Measurements from ENCODE around the gene CD36. TPM values are rescaled to one million over a fixed set of nuclear protein-coding genes. Genes with fewer than 3 reads are reported as not detected.
"Not testable (repeated sequence)": the region's sequence is repeated elsewhere in the genome, so short reads cannot be mapped to it uniquely, and the experiment has no call there.

The CD36 gene
- total RNA-seq, 2 donors from 2014 or later, result not detected

GRCh38 chr7:80649011-80649410, 10.6 kb downstream of the CD36 start:
- Mint-ChIP-seq H3K27me3 (no peaks in the 10 kb centered on the region), H3K27ac (no peak overlapping the region), H3K36me3 (no peaks in the 10 kb centered on the region), H3K9me3 (peaks cover 5% of the 10 kb centered on the region), H3K4me3 (no peak overlapping the region), H3K4me1 (ENCODE audit: low read depth in 2 of 2) (no peaks in the 10 kb centered on the region)
- ATAC-seq (no peak), DNase-seq (ENCODE audit: low spot score) (no peak)

- H3K27ac Mint-ChIP-seq, result no peak overlapping the region
- DNase-seq (ENCODE audit: low spot score) (no peak), ATAC-seq (no peak)
- no peaks in the 10 kb centered on the region for H3K27me3 Mint-ChIP-seq
- no peaks in the 10 kb centered on the region for H3K4me1 Mint-ChIP-seq (ENCODE audit: low read depth in 2 of 2)
- no peaks in the 10 kb centered on the region for H3K36me3 Mint-ChIP-seq
- peaks cover 5% of the 10 kb centered on the region for H3K9me3 Mint-ChIP-seq
- no peak overlapping the region for H3K4me3 Mint-ChIP-seq
These were observed 11.6 kb downstream of the CD36 start for GRCh38 chr7:80650030-80650429.

GRCh38 chr7:80651471-80651870, 13.0 kb downstream of the CD36 start:
- no peak for ATAC-seq
- H3K9me3 Mint-ChIP-seq, result peaks cover 3% of the 10 kb centered on the region

GRCh38 chr7:80653244-80653643, 14.8 kb downstream of the CD36 start:
- no peaks in the 10 kb centered on the region for H3K4me1 Mint-ChIP-seq (ENCODE audit: low read depth in 2 of 2)
- H3K27ac Mint-ChIP-seq, result no peak overlapping the region
- peaks cover 3% of the 10 kb centered on the region for H3K9me3 Mint-ChIP-seq
- no peaks in the 10 kb centered on the region for H3K36me3 Mint-ChIP-seq
- no peaks in the 10 kb centered on the region for H3K27me3 Mint-ChIP-seq
- H3K4me3 Mint-ChIP-seq, result no peak overlapping the region
- DNase-seq (ENCODE audit: low spot score) (no peak), ATAC-seq (no peak)

More at GRCh38 chr7:80651471-80651870, 13.0 kb downstream of the CD36 start:
- Mint-ChIP-seq H3K27ac (no peak overlapping the region), H3K27me3 (no peaks in the 10 kb centered on the region), H3K4me3 (no peak overlapping the region), H3K36me3 (no peaks in the 10 kb centered on the region), H3K4me1 (ENCODE audit: low read depth in 2 of 2) (no peaks in the 10 kb centered on the region)
- DNase-seq (ENCODE audit: low spot score), result no peak

DNA sequence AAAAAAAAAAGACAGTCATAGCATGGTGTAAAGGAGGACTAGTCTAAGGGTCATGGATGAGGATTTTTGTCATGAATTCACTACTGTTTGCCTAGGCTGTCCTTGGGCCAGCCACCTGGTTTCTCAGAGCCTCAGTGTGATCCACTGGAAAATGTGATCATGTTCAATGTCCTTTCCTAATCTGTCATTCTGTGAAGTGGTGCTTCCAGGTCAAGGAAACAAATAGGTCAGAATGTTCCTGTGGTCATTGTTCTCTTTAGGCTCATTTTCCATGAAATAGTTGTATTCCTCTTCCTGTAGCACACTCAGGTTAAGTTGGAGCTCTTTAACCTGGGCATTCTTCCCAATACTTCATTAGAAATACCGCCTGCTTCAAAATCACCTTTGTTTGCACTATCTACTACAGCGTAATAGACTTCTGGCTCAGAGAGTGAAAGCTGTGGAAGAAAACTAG, 16.5 kb downstream of the CD36 start:
- no peak for ATAC-seq

DNA sequence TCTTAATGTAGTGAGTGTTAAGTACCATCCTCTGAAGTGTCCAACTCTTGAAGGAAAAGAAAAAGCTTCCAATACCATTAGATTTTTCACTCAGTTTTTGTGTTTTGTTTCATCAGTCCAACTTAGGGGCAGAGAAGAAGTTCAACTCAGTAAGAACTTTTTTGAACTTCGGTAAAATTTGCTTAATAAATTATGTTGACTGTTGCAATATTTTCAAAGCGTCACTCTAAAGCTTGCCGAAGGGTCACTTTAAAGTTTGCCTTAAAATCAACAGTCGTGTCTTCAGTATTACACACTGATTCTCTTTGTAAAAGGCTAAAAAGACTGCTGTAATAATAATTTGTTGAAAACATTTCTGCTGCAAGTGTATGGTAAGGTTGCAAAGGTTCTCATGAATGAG, 17.6 kb downstream of the CD36 start:
- Mint-ChIP-seq H3K36me3 (no peaks in the 10 kb centered on the region), H3K4me1 (ENCODE audit: low read depth in 2 of 2) (no peaks in the 10 kb centered on the region), H3K9me3 (no peaks in the 10 kb centered on the region)

More for the DNA sequence above, 16.5 kb downstream of the CD36 start:
- Mint-ChIP-seq H3K27ac (no peak overlapping the region), H3K4me1 (ENCODE audit: low read depth in 2 of 2) (no peaks in the 10 kb centered on the region), H3K4me3 (no peak overlapping the region), H3K36me3 (no peaks in the 10 kb centered on the region), H3K27me3 (no peaks in the 10 kb centered on the region), H3K9me3 (no peaks in the 10 kb centered on the region)
- DNase-seq (ENCODE audit: low spot score), result no peak

GRCh38 chr7:80659120-80660055, 20.9 kb downstream of the CD36 start:
- no peak for DNase-seq (ENCODE audit: low spot score)
- Mint-ChIP-seq H3K27me3 (no peaks in the 10 kb centered on the region), H3K36me3 (no peaks in the 10 kb centered on the region), H3K9me3 (no peaks in the 10 kb centered on the region), H3K4me1 (ENCODE audit: low read depth in 2 of 2) (no peaks in the 10 kb centered on the region), H3K27ac (no peak overlapping the region), H3K4me3 (no peak overlapping the region)
- ATAC-seq, result no peak

More for the DNA sequence above, 17.6 kb downstream of the CD36 start:
- DNase-seq (ENCODE audit: low spot score), result no peak
- ATAC-seq, result no peak
- no peak overlapping the region for H3K4me3 Mint-ChIP-seq
- no peak overlapping the region for H3K27ac Mint-ChIP-seq
- H3K27me3 Mint-ChIP-seq, result no peaks in the 10 kb centered on the region

DNA sequence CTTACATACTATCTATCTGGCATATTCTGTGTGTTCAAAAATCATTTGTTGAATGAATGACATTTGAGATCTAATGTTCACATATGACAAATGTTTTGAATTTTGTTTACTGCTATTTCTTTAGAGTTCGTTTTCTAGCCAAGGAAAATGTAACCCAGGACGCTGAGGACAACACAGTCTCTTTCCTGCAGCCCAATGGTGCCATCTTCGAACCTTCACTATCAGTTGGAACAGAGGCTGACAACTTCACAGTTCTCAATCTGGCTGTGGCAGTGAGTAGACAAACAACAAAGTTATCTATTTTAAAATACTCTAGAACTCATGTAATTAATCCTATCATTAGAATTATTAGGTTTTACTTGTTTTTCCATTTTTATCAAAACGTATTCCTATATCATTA, 22.5 kb downstream of the CD36 start:
- H3K27me3 Mint-ChIP-seq, result no peaks in the 10 kb centered on the region
- DNase-seq (ENCODE audit: low spot score), result no peak
- H3K27ac Mint-ChIP-seq, result no peak overlapping the region
- no peaks in the 10 kb centered on the region for H3K9me3 Mint-ChIP-seq
- ATAC-seq, result no peak
- no peaks in the 10 kb centered on the region for H3K36me3 Mint-ChIP-seq
- no peak overlapping the region for H3K4me3 Mint-ChIP-seq
- H3K4me1 Mint-ChIP-seq (ENCODE audit: low read depth in 2 of 2), result no peaks in the 10 kb centered on the region

DNA sequence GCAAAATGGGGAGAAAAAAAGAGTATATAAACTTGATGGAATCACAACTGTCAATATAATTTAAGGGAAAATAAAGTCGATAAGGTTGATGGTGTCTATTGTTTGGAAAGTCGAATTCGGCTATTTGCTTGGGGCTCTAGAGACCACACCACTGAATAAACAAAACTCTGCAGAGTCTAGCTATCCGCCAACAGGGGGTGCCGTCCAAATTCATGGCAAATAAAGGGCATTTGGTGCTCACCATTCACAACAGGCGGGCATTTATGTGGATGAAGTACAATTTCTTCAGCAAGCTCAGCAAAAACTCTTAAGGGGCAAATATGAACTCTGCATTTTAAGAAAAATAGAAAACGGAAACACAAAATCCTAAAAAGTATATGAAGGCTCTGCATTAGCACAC, 23.3 kb downstream of the CD36 start:
- ATAC-seq, result no peak
- Mint-ChIP-seq H3K36me3 (no peaks in the 10 kb centered on the region), H3K4me3 (no peak overlapping the region), H3K4me1 (ENCODE audit: low read depth in 2 of 2) (no peaks in the 10 kb centered on the region), H3K27me3 (no peaks in the 10 kb centered on the region), H3K27ac (no peak overlapping the region), H3K9me3 (no peaks in the 10 kb centered on the region)
- no peak for DNase-seq (ENCODE audit: low spot score)

GRCh38 chr7:80662252-80662651, 23.8 kb downstream of the CD36 start:
- no peak overlapping the region for H3K4me3 Mint-ChIP-seq
- H3K4me1 Mint-ChIP-seq (ENCODE audit: low read depth in 2 of 2), result no peaks in the 10 kb centered on the region
- DNase-seq (ENCODE audit: low spot score) (no peak), ATAC-seq (no peak)
- no peaks in the 10 kb centered on the region for H3K36me3 Mint-ChIP-seq
- no peaks in the 10 kb centered on the region for H3K9me3 Mint-ChIP-seq
- H3K27ac Mint-ChIP-seq, result no peak overlapping the region
- H3K27me3 Mint-ChIP-seq, result no peaks in the 10 kb centered on the region

- H3K27me3 Mint-ChIP-seq, result no peaks in the 10 kb centered on the region
- H3K27ac Mint-ChIP-seq, result no peak overlapping the region
- H3K4me1 Mint-ChIP-seq (ENCODE audit: low read depth in 2 of 2), result no peaks in the 10 kb centered on the region
- no peak overlapping the region for H3K4me3 Mint-ChIP-seq
- DNase-seq (ENCODE audit: low spot score), result no peak
- ATAC-seq, result no peak
- H3K36me3 Mint-ChIP-seq, result no peaks in the 10 kb centered on the region
- H3K9me3 Mint-ChIP-seq, result no peaks in the 10 kb centered on the region
These were observed 27.1 kb downstream of the CD36 start for GRCh38 chr7:80665526-80665925.

DNA sequence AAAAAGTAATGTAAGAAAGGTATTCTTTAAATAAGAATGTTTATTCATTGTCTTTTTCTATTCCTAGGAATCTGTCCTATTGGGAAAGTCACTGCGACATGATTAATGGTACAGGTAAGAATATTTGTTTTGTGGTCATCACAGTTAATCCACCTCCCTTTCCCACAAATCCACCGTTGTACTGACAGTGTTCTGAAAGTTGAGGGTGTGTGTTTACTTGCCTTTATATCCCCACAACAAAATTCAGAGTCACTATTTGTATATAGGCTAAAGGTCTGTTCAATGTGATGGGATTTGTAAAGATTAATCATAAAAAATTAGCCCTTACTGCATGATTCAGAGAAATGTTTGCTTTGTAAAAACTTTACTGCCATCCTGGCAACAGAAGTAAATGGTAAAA, 27.9 kb downstream of the CD36 start:
- no peaks in the 10 kb centered on the region for H3K4me1 Mint-ChIP-seq (ENCODE audit: low read depth in 2 of 2)
- ATAC-seq, result no peak
- H3K9me3 Mint-ChIP-seq, result no peaks in the 10 kb centered on the region
- DNase-seq (ENCODE audit: low spot score), result no peak
- H3K4me3 Mint-ChIP-seq, result no peak overlapping the region
- H3K27me3 Mint-ChIP-seq, result no peaks in the 10 kb centered on the region
- H3K36me3 Mint-ChIP-seq, result no peaks in the 10 kb centered on the region
- H3K27ac Mint-ChIP-seq, result no peak overlapping the region

DNA sequence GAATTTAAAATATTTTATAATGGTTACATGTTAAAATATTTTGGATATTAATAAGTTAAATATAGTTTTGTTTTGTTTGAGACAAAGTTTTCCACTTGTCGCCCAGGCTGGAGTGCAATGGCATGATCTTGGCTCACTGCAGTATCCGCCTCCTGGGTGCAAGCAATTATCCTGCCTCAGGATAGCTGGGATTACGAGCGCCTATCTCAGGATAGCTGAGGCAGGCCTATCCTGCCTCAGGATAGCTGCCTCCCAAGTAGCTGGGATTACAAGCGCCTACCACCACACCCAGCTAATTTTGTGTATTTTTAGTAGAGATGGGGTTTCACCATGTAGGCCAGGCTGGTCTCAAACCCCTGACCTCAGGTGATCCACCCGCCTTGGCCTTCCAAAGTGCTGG, 30.9 kb downstream of the CD36 start:
- not testable (repeated sequence) for DNase-seq (ENCODE audit: low spot score); H3K36me3 Mint-ChIP-seq; H3K4me1 Mint-ChIP-seq (ENCODE audit: low read depth in 2 of 2); H3K27me3 Mint-ChIP-seq; ATAC-seq; H3K9me3 Mint-ChIP-seq; H3K4me3 Mint-ChIP-seq; H3K27ac Mint-ChIP-seq

DNA sequence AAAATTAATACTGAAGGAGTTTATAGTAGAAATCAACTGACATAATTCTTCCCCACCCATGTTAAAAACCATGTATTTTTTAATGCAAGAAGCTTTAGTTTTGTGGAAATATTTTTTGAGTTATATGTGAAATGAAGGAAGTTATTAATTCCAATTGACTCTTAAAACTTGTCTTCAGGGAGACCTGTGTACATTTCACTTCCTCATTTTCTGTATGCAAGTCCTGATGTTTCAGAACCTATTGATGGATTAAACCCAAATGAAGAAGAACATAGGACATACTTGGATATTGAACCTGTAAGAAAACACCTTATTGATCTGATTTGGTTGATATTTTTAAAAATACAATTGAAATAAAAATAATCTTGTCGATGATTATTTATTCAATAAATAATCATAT, 33.3 kb downstream of the CD36 start:
- no peak for DNase-seq (ENCODE audit: low spot score)
- Mint-ChIP-seq H3K36me3 (no peaks in the 10 kb centered on the region), H3K27ac (no peak overlapping the region), H3K4me1 (ENCODE audit: low read depth in 2 of 2) (no peaks in the 10 kb centered on the region), H3K4me3 (no peak overlapping the region), H3K9me3 (no peaks in the 10 kb centered on the region), H3K27me3 (no peaks in the 10 kb centered on the region)
- no peak for ATAC-seq

GRCh38 chr7:80675090-80675489, 36.6 kb downstream of the CD36 start:
- no peaks in the 10 kb centered on the region for H3K27me3 Mint-ChIP-seq
- no peak for DNase-seq (ENCODE audit: low spot score)
- no peak for ATAC-seq
- H3K27ac Mint-ChIP-seq, result no peak overlapping the region
- no peaks in the 10 kb centered on the region for H3K36me3 Mint-ChIP-seq
- H3K4me3 Mint-ChIP-seq, result no peak overlapping the region
- H3K9me3 Mint-ChIP-seq, result no peaks in the 10 kb centered on the region
- no peaks in the 10 kb centered on the region for H3K4me1 Mint-ChIP-seq (ENCODE audit: low read depth in 2 of 2)
